ENCODE data around the gene NOM1. TPM values are rescaled to one million over a fixed set of nuclear protein-coding genes. Genes with fewer than 3 reads are reported as not detected.
"Not testable (repeated sequence)": the region's sequence is repeated elsewhere in the genome, so short reads cannot be mapped to it uniquely, and the experiment has no call there.

The NOM1 gene
- polyA plus RNA-seq, 1 of the 3 experiments (the other 2 are of a cell fraction): 18.1 TPM

GRCh38 chr7:156950381-156950858 is 908 bp downstream of the NOM1 start (continued):
- no peak for TF ChIP-seq MAX (IDR thresholded peaks at IDR 0.05; ENCODE audit: low read depth)
- no peak for TF ChIP-seq RAD21 (IDR thresholded peaks at IDR 0.05; ENCODE audit: low read length)

- H2AFZ ChIP-seq (ENCODE audit: low read depth); DNase-seq; H3K9ac ChIP-seq; H3K4me3 ChIP-seq (ENCODE audit: low read depth in 2 of 2, low read length in 1 of 2); H3K9me3 ChIP-seq; H3K4me2 ChIP-seq; POLR2A ChIA-PET; H3K27ac ChIP-seq (ENCODE audit: low read depth in 2 of 2, low read length in 1 of 2); H3K9me2 ChIP-seq; H3K27me3 ChIP-seq (ENCODE audit: insufficient read depth): not testable (repeated sequence)
- peaks cover 14% of the 10 kb centered on the region for H3F3A ChIP-seq (replicated peaks; ENCODE audit: insufficient read depth)
- peaks cover 59% of the 10 kb centered on the region in 2 experiments for H3K36me3 ChIP-seq (replicated peaks in 1 of 2; ENCODE audit: control insufficient read depth in 1 of 2, insufficient read depth in 2 of 2, low read length in 1 of 2)
- peaks cover 83% of the 10 kb centered on the region for H3K79me2 ChIP-seq (ENCODE audit: insufficient read depth)
- WGBS (ENCODE audit: low lambda C conversion rate): 66% methylated on average over 12 of the region's 12 CpGs
- H4K20me1 ChIP-seq (ENCODE audit: insufficient read depth): peaks cover 53% of the 10 kb centered on the region
- CTCF ChIA-PET: interaction anchor here (5.6 kb wide), 1 partner anchor 271 kb away, joined by 42 read pairs; no protein-coding TSS in a partner anchor
- peaks cover 5 to 21% of the 10 kb centered on the region in 2 experiments; a peak in 3 of 4 replicates for H3K4me1 ChIP-seq (ENCODE audit: control insufficient read depth in 1 of 2, insufficient read depth in 2 of 2, low read depth in 1 of 2, low read length in 1 of 2)
Measured at GRCh38 chr7:156953215-156953614, 3.7 kb downstream of the NOM1 start.

- Histone ChIP-seq H4K20me1 (ENCODE audit: insufficient read depth) (peaks cover 53% of the 10 kb centered on the region), H3K36me3 (replicated peaks in 1 of 2; ENCODE audit: control insufficient read depth in 1 of 2, insufficient read depth in 2 of 2, low read length in 1 of 2) (peaks cover 74 to 77% of the 10 kb centered on the region in 2 experiments), H3K27me3 (ENCODE audit: insufficient read depth) (no peaks in the 10 kb centered on the region), H3F3A (replicated peaks; ENCODE audit: insufficient read depth) (peaks cover 14% of the 10 kb centered on the region), H3K9ac (no peak overlapping the region), H3K79me2 (ENCODE audit: insufficient read depth) (peaks cover 89% of the 10 kb centered on the region), H2AFZ (ENCODE audit: low read depth) (no peak overlapping the region), H3K9me2 (no peaks in the 10 kb centered on the region), H3K9me3 (no peaks in the 10 kb centered on the region), H3K4me1 (ENCODE audit: control insufficient read depth in 1 of 2, insufficient read depth in 2 of 2, low read depth in 1 of 2, low read length in 1 of 2) (peaks cover 5 to 16% of the 10 kb centered on the region in 2 experiments; a peak in 3 of 4 replicates), H3K4me2 (no peak overlapping the region), H3K4me3 (ENCODE audit: low read depth in 2 of 2, low read length in 1 of 2) (no peak overlapping the region), H3K27ac (ENCODE audit: low read depth in 2 of 2, low read length in 1 of 2) (no peak overlapping the region)
- CTCF ChIA-PET: interaction anchor here (2.4 kb wide), 1 partner anchor 9 kb away, joined by 8 read pairs; no protein-coding TSS in a partner anchor
- POLR2A ChIA-PET: no interaction called here
- WGBS (ENCODE audit: low lambda C conversion rate): 97% methylated on average over 2 of the region's 2 CpGs
- DNase-seq: no peak
- TF ChIP-seq ZBTB33 (IDR thresholded peaks at IDR 0.05; ENCODE audit: borderline replicate concordance, low read depth): no peak
- TF ChIP-seq NFIC (IDR thresholded peaks at IDR 0.05; ENCODE audit: borderline replicate concordance): no peak
- TF ChIP-seq EZH2phosphoT487 (IDR thresholded peaks at IDR 0.05; ENCODE audit: borderline replicate concordance, low read depth): no peak
- no peak for TF ChIP-seq FOXM1 (IDR thresholded peaks at IDR 0.05; ENCODE audit: low read depth)
- TF ChIP-seq USF1 (IDR thresholded peaks at IDR 0.05; ENCODE audit: borderline replicate concordance, low read depth): no peak
- no peak for TF ChIP-seq PBX3 (IDR thresholded peaks at IDR 0.05)
- no peak for TF ChIP-seq POLR2AphosphoS5 (IDR thresholded peaks at IDR 0.05; ENCODE audit: low read depth, low read length)
- no peak for TF ChIP-seq RCOR1 (IDR thresholded peaks at IDR 0.05; ENCODE audit: low read length)
- TF ChIP-seq EP300 (IDR thresholded peaks at IDR 0.05; ENCODE audit: borderline replicate concordance in 1 of 2, low read depth in 1 of 2, low read length in 1 of 2): no peak
- TF ChIP-seq IRF3 (IDR thresholded peaks at IDR 0.05; ENCODE audit: low read depth, low read length): no peak
- no peak for TF ChIP-seq CHD2 (IDR thresholded peaks at IDR 0.05; ENCODE audit: low read length, partially characterized antibody)
- TF ChIP-seq RFX5 (IDR thresholded peaks at IDR 0.05; ENCODE audit: low read length): no peak
- TF ChIP-seq REST (IDR thresholded peaks at IDR 0.05; ENCODE audit: low read depth, low read length): no peak
- no peak for TF ChIP-seq SIN3A (IDR thresholded peaks at IDR 0.05; ENCODE audit: borderline replicate concordance, low read depth, low read length)
Measured at GRCh38 chr7:156954941-156955340, 5.4 kb downstream of the NOM1 start.
